ENCODE data around the gene SDHA. TPM values are rescaled to one million over a fixed set of nuclear protein-coding genes. Genes with fewer than 3 reads are reported as not detected.

Gene SDHA
- total and polyA plus RNA-seq, 4 donors = 60.0 to 105 (median 91.4) TPM

DNA sequence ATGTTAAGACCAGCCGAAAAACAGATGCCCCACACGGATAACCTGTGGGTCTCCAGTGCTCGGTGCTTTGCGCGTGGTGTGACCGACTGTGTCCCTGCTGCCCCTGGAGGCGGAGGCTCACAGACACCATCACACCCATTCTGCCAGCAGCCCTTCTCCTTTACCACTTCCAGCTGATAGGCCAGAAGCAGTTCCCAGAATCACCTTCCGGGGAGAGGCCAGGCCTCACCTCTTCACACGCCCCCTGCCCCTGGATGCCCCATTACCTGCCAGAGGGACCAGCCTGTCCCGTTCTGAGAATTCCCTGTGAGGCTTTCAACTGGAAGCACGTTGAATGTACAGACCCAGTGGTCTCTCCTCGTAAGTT, 48.4 kb upstream of the SDHA start:
- 73 to 84% methylated on average over 12 of the region's 12 CpGs for WGBS, 2 donors
- TF ChIP-seq, protein P1, sequence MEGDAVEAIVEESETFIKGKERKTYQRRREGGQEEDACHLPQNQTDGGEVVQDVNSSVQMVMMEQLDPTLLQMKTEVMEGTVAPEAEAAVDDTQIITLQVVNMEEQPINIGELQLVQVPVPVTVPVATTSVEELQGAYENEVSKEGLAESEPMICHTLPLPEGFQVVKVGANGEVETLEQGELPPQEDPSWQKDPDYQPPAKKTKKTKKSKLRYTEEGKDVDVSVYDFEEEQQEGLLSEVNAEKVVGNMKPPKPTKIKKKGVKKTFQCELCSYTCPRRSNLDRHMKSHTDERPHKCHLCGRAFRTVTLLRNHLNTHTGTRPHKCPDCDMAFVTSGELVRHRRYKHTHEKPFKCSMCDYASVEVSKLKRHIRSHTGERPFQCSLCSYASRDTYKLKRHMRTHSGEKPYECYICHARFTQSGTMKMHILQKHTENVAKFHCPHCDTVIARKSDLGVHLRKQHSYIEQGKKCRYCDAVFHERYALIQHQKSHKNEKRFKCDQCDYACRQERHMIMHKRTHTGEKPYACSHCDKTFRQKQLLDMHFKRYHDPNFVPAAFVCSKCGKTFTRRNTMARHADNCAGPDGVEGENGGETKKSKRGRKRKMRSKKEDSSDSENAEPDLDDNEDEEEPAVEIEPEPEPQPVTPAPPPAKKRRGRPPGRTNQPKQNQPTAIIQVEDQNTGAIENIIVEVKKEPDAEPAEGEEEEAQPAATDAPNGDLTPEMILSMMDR (IDR thresholded peaks at IDR 0.05; ENCODE audit: control extremely low read depth, extremely low read depth) = no peak
- no peak for ATAC-seq (ENCODE audit: insufficient read depth, low FRiP score)
- DNase-seq = peak in 1 of 3 donors; percentile 10
- Histone ChIP-seq H3K9me3 (ENCODE audit: control insufficient read depth in 4 of 4, insufficient read depth in 3 of 4, low read length in 3 of 4) (no peaks in the 10 kb centered on the region), H3K9ac (ENCODE audit: insufficient read depth in 1 of 2, low read length in 2 of 2) (no peak overlapping the region), H3K4me3 (no peak overlapping the region), H3K27me3 (ENCODE audit: control insufficient read depth in 3 of 3, insufficient read depth in 3 of 3, low read length in 2 of 3) (no peaks in the 10 kb centered on the region), H3K36me3 (ENCODE audit: control insufficient read depth in 4 of 4, insufficient read depth in 4 of 4, low read length in 4 of 4) (peaks cover 0 to 3% (median 0%) of the 10 kb centered on the region in 4 donors), H3K27ac (ENCODE audit: low read depth in 1 of 2, low read length in 1 of 2) (no peak overlapping the region), H3K4me1 (ENCODE audit: control insufficient read depth in 5 of 5, insufficient read depth in 5 of 5, low read length in 5 of 5) (peaks cover 0 to 18% (median 3%) of the 10 kb centered on the region in 5 donors)

DNA sequence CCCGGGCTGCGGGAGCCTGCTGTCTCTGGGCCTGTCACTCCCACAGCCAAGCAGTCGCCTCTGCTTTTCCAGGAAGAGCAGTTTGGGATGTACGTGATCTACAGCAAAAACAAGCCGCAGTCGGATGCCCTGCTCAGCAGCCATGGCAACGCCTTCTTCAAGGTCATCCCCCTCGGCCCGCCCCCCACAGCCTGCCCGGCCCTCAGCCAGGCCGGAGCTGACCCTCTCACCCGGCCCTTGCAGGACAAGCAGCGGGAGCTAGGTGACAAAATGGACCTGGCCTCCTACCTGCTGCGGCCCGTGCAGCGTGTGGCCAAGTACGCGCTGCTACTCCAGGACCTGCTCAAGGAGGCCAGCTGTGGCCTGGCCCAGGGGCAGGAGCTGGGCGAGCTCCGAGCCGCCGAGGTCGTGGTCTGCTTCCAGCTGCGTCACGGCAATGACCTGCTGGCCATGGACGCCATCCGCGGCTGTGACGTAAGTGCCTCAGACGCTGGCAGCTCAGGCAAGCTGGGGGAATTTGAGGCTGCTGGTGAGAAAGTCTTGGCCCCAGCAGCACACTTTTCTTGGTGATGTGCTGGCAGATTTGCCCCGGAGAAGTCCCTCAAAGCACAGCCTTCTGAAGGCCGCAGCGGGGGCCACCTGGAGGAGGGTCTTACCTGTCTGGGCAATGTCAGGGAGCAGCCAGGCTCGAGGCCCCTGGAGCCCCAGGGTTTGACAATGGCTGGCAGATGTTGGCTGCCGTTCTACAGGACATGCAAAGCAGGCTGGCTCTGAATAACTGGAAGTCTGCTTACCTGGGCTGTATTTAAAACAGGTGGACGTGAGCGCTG, 46.9 kb upstream of the SDHA start:
- 88 to 89% methylated on average over 36 to 37 of the region's 37 CpGs for WGBS, 2 donors

DNA sequence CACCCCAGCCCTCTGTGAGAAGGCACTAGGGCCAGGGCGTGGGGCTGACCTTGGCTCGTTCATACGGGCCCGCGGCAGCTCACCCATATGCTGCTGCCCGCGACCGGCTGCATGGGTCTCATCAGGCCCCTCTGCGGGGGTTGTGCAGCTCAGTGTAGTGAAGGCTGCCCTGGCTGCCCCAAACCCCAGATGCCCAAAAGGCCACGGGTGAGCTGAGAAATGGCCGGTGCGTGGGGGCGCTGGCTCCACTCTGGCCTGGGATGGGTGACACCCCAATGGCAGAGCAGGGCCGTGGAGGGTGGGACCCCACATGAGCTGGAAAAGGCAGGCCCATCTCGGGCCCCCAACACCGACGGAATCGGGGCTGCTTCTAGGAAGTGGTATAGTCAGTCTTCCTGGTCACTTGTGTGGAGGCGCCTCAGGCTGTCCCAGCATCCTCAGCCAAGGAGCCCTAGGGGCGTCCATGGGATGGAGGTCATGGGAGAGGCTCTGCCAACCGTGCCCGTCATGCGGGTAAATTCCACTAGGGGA, 46.3 kb upstream of the SDHA start:
- Histone ChIP-seq H3K9me3 (ENCODE audit: control insufficient read depth in 4 of 4, insufficient read depth in 3 of 4, low read length in 3 of 4) (no peaks in the 10 kb centered on the region), H3K9ac (ENCODE audit: insufficient read depth in 1 of 2, low read length in 2 of 2) (no peak overlapping the region), H3K27me3 (ENCODE audit: control insufficient read depth in 3 of 3, insufficient read depth in 3 of 3, low read length in 2 of 3) (no peaks in the 10 kb centered on the region), H3K4me1 (ENCODE audit: control insufficient read depth in 5 of 5, insufficient read depth in 5 of 5, low read length in 5 of 5) (peaks cover 0 to 18% (median 3%) of the 10 kb centered on the region in 5 donors), H3K36me3 (ENCODE audit: control insufficient read depth in 4 of 4, insufficient read depth in 4 of 4, low read length in 4 of 4) (peaks cover 0 to 3% (median 0%) of the 10 kb centered on the region in 4 donors), H3K27ac (ENCODE audit: low read depth in 1 of 2, low read length in 1 of 2) (no peak overlapping the region), H3K4me3 (no peak overlapping the region)
- no peak for ATAC-seq (ENCODE audit: insufficient read depth, low FRiP score)
- 92 to 93% methylated on average over 23 of the region's 23 CpGs for WGBS, 2 donors
- peak in 1 of 3 donors; percentile 9 for DNase-seq
- TF ChIP-seq, protein P1 (IDR thresholded peaks at IDR 0.05; ENCODE audit: control extremely low read depth, extremely low read depth) = no peak

More for the DNA sequence above, 46.9 kb upstream of the SDHA start:
- Histone ChIP-seq H3K36me3 (ENCODE audit: control insufficient read depth in 4 of 4, insufficient read depth in 4 of 4, low read length in 4 of 4) (peaks cover 0 to 3% (median 0%) of the 10 kb centered on the region in 4 donors), H3K9me3 (ENCODE audit: control insufficient read depth in 4 of 4, insufficient read depth in 3 of 4, low read length in 3 of 4) (no peaks in the 10 kb centered on the region), H3K9ac (ENCODE audit: insufficient read depth in 1 of 2, low read length in 2 of 2) (no peak overlapping the region), H3K4me3 (no peak overlapping the region), H3K27ac (ENCODE audit: low read depth in 1 of 2, low read length in 1 of 2) (no peak overlapping the region), H3K27me3 (ENCODE audit: control insufficient read depth in 3 of 3, insufficient read depth in 3 of 3, low read length in 2 of 3) (no peaks in the 10 kb centered on the region), H3K4me1 (ENCODE audit: control insufficient read depth in 5 of 5, insufficient read depth in 5 of 5, low read length in 5 of 5) (peaks cover 0 to 18% (median 3%) of the 10 kb centered on the region in 5 donors)
- TF ChIP-seq, protein P1 (IDR thresholded peaks at IDR 0.05; ENCODE audit: control extremely low read depth, extremely low read depth) = no peak
- DNase-seq (peak in 2 of 3 donors; percentile 12 to 18), ATAC-seq (ENCODE audit: insufficient read depth, low FRiP score) (no peak)
